Measurements from ENCODE around the gene DIS3L2. TPM values are rescaled to one million over a fixed set of nuclear protein-coding genes. Genes with fewer than 3 reads are reported as not detected.

Gene DIS3L2
- total and polyA plus RNA-seq, 12 donors, result 20.0 to 54.7 (median 30.5) TPM

GRCh38 chr2:232306741-232307305 is 345.3 kb downstream of the DIS3L2 start:
- H3K9me3 ChIP-seq (replicated peaks in 1 of 3), result no peaks in the 10 kb centered on the region
- peaks cover 0 to 9% of the 10 kb centered on the region in 2 donors for H3K4me1 ChIP-seq (replicated peaks in 1 of 2)
- H3K36me3 ChIP-seq (replicated peaks in 1 of 2), result no peaks in the 10 kb centered on the region
- TF ChIP-seq CTCF (IDR thresholded peaks at IDR 0.05), result no peak
- no peak for TF ChIP-seq POLR2A (IDR thresholded peaks at IDR 0.05)
- no peak overlapping the region for H3K4me3 ChIP-seq
- peak in 2 of 7 donors; percentile 30 to 34 for DNase-seq
- H3K27me3 ChIP-seq, result no peaks in the 10 kb centered on the region
- intact Hi-C loops (cut with DNase I), result no loop called here
- no peak overlapping the region for H3K27ac ChIP-seq
- WGBS, 4 donors, result 64 to 80% (median 77%) methylated on average over 7 of the region's 7 CpGs

- Histone ChIP-seq H3K27ac (no peak overlapping the region), H3K4me3 (no peak overlapping the region), H3K36me3 (replicated peaks in 1 of 2) (no peaks in the 10 kb centered on the region), H3K27me3 (no peaks in the 10 kb centered on the region), H3K9me3 (replicated peaks in 1 of 3) (no peaks in the 10 kb centered on the region), H3K4me1 (replicated peaks in 1 of 2) (peaks cover 0 to 9% of the 10 kb centered on the region in 2 donors)
- intact Hi-C loops (cut with DNase I), result no loop called here
- WGBS, 4 donors, result 58 to 92% (median 69%) methylated on average over 1 to 3 of the region's 3 CpGs
- TF ChIP-seq CTCF (IDR thresholded peaks at IDR 0.05) (no peak), POLR2A (IDR thresholded peaks at IDR 0.05) (no peak)
- DNase-seq, result no peak
These were observed 346.3 kb downstream of the DIS3L2 start for GRCh38 chr2:232307854-232308253.

- Histone ChIP-seq H3K27me3 (no peaks in the 10 kb centered on the region), H3K4me1 (replicated peaks in 1 of 2) (peaks cover 0 to 9% of the 10 kb centered on the region in 2 donors), H3K27ac (no peak overlapping the region), H3K9me3 (replicated peaks in 1 of 3) (no peaks in the 10 kb centered on the region), H3K36me3 (replicated peaks in 1 of 2) (no peaks in the 10 kb centered on the region), H3K4me3 (no peak overlapping the region)
- 95 to 100% (median 97%) methylated on average over 2 to 3 of the region's 3 CpGs for WGBS, 4 donors
- DNase-seq, result no peak
- TF ChIP-seq POLR2A (IDR thresholded peaks at IDR 0.05) (no peak), CTCF (IDR thresholded peaks at IDR 0.05) (no peak)
- intact Hi-C loops (cut with DNase I), result no loop called here
These were observed 347.5 kb downstream of the DIS3L2 start for GRCh38 chr2:232308986-232309385.

GRCh38 chr2:232309592-232309991 is 348.1 kb downstream of the DIS3L2 start:
- DNase-seq, result no peak
- no peak for TF ChIP-seq CTCF (IDR thresholded peaks at IDR 0.05)
- TF ChIP-seq POLR2A (IDR thresholded peaks at IDR 0.05), result no peak
- H3K36me3 ChIP-seq (replicated peaks in 1 of 2), result no peaks in the 10 kb centered on the region
- H3K27ac ChIP-seq, result no peak overlapping the region
- intact Hi-C loops (cut with DNase I), result no loop called here
- H3K9me3 ChIP-seq (replicated peaks in 1 of 3), result no peaks in the 10 kb centered on the region
- H3K4me1 ChIP-seq (replicated peaks in 1 of 2), result peaks cover 3 to 9% of the 10 kb centered on the region in 2 donors
- WGBS, 4 donors, result 84 to 100% (median 96%) methylated on average over 1 to 4 of the region's 4 CpGs
- no peaks in the 10 kb centered on the region for H3K27me3 ChIP-seq
- no peak overlapping the region for H3K4me3 ChIP-seq
